ENCODE data around the gene TSC1.
"Not testable (repeated sequence)": the region's sequence is repeated elsewhere in the genome, so short reads cannot be mapped to it uniquely, and the experiment has no call there.

TSC1 gene

DNA sequence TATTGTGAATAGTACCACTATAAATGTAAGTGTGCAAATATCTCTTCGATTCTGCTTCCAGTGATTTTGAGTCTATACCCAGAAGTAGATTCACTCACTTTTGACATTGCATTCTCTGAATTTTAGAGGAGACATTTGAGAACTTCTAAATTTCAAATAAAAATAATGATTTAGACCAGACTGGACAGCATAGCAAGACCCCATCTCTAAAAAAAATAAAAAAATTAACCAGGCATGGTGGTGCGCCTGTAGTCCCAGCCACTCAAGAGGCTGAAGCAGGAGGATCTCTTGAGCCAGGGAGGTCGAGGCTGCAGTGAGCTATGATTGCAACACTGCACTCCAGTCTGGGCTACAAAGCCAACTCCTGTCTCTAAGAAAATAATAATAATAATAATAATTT lies 32.2 kb upstream of the TSC1 start:
- ATAC-seq (no peak), DNase-seq (no peak)

DNA sequence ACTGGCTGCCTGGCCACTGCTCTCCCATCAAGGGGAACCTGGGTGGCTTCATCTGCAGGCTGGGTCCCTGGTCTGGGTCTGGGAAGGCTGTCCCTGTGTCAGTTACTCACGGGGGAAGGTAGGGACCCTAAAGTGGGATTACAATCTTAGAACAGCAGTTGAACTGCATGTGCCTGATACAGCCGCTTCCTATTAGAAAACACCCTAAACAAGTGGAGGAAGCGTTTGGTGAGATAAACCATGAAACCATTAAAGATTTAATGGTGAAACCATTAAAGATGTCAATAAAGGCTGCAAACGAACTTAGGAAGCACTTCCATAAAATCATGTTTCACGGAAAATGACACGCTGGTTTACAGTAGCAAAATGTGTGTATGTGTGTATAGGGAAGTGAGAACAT lies 31.5 kb upstream of the TSC1 start:
- no peak for DNase-seq
- no peak for ATAC-seq

DNA sequence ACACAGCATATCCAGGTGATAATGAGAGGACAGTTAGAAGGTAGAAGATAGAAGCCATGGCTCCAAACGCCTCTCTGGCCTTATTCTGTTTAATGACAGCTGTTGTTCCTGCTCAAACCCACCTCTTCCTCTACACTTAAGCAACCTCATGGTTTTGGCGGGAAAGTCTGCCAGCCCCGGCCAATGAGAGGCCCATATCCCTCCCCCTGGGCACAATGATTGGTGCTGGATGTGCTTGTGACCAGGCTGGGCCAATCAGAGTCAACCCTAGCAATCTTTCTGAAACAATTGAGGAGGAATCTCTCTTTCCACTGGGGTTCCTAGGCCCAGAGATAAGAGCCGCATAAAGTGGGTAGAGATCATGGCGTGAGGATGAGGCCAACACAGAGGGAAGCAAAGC lies 29.3 kb upstream of the TSC1 start:
- ATAC-seq: no peak
- DNase-seq: no peak

DNA sequence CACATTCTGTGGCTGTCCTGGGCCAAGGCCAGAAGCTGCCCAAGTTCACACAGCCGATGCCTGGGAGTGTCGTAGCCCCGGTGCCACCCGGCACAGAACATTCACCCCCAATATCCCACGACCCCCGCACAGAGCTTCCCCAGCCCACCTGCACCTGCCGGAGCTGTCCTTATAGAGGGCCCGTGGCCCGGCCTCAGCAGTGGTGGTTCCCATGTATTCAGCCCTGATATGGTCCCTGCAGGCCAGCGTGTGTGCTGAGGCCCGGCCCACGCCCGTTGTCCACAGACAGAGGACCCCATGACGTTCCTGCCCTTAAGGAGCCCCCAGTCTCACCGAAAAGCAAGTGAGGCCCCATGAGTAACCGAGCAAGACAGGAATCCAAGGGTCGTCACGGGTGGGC lies 28.8 kb upstream of the TSC1 start:
- no peak for DNase-seq
- ATAC-seq: no peak

DNA sequence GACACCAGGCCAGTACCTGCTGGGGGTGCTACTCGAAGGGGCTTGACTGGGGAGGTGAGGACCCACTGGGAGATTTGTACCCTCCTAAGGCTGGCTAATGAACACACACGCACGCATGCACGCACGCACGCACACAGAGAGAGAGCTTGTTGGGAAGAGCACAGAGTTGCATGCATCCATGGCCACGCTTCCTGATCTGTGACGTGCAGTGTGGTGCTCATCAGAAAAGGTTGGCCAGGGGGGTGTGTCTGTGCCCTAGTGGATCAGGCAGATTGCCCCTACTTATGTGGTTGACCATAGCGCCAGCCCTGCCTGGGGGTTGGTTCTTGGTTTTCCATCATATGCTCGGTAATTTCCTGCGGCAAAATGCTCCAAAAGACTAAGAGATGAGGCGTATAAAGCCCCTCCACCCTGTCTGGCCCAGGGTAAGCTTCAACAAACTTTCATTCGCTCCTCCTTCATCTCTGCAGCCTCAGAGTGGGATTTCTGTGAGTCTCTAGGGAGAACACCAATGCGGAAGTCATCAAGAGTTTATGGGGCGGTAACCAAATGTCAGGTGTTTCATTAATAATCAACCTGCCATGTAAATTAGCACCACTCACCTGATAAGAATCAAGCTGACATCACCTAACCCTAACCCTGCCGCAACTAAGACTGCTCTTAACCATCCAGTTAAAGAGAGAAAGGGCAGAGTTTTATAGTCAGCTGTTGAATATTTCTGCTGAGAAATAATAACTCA lies 26.1 kb upstream of the TSC1 start:
- DNase-seq (no peak), ATAC-seq (no peak)

DNA sequence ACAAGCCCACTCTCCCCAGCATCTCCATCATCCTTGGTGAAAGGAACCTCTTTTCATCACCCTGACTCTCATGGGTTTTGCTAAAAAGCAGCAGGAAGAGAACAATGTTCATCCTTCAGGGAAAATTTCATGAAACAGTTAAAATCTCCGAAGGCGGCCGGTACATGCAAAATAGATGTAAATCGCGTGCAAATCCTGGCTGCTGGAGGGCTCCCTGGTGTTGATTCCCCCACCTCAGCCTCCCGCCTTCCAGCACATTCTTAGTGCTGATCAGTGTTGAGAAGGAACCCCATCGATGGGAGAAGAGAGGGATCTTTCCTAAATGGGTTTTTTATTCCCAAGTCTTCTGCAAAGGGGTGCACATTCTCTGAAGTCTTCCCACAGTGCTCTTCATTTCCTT lies 25.4 kb upstream of the TSC1 start:
- no peak for DNase-seq
- no peak for ATAC-seq

DNA sequence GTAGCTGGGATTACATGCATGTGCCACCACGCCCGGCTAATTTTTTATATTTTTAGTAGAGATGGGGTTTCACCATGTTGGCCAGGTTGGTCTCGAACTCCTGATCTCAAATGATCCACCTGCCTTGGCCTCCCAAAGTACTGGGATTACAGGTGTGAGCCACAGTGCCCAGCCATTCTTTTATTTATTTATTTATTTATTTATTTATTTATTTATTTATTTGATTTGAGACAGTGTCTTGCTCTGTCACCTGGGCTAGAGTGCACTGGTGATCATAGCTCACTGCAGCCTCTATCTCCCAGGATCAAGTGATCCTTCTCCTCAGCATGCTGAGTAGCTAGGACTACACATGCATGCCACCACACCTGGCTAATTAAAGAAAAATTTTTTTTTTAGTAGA lies 23.5 kb upstream of the TSC1 start:
- ATAC-seq, DNase-seq: not testable (repeated sequence)

DNA sequence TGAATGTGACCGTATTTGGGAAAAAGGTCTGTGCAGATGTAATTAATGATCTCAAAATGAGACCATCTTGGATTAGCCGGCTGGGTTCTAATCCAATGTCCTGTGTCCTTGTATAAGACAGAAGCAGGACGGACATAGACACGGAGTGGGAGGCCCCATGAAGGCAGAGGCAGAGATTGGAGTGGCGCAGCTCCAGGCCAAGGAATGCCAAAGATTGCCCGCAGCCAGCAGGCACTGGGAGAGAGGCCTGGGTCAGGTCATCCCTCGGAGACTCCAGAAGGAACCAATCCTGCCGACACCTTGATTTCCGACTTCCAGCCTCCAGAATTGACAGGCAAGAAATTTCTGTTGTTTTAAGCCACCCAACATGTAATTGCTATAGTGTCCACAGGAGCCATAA lies 21.1 kb upstream of the TSC1 start:
- DNase-seq (no peak), ATAC-seq (no peak)

DNA sequence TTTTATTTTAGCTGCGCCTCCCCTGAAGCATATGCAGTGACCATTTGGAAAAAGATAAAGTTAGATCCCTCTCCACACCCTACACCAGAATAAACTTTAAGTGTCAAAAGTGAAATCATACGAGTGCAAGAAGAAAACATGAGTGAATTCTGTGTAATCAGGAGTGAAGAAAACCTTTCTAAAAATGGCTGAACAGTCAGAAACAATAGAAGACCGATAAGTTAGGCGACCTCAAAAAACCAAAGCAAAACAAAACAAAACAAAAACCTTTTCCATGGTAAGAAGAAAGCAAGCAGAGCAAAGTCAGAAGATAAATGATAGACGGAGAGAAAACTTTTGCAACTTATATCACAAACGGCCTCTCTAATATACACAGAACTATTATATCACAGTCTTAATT lies 16.6 kb upstream of the TSC1 start:
- ATAC-seq: no peak
- no peak for DNase-seq

DNA sequence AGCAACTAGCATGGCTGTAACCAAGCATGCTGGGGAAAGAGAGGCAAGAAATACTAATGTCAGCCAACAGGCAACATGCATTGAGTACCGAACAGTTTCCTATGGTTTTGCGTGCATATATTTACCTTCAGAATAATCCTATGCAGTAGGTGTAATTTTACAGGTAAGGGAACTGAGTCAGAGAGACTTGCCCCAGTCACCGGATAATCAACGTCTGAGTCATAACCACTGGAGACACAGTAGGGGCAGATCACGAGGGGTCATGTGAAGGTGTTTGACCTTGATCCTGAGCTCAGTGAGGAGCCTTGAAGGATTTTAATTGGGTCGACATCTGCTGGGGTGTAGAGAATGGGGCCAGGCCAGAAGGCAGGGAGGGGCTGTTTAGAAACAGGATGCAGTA lies 13.4 kb upstream of the TSC1 start:
- ATAC-seq: no peak
- DNase-seq: no peak

DNA sequence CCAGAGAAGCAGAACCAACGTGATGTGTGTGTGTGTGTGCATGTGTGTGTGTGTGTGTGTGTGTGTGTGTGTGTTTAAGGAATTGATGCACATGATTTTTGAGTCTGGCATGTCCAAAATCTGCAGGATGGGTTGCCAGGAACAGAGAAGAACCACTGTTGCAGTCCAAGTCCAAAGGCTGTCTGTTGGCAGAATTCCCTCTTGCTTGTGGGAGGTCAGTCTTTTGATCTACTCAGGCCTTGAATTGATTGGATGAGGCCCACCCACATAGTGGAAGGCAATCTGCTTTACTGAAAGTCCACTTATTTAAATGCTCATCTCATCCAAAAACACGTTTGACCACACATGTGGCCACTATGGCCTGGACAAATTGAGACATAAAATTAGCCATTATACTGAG lies 11.4 kb upstream of the TSC1 start:
- ATAC-seq (no peak), DNase-seq (no peak)

DNA sequence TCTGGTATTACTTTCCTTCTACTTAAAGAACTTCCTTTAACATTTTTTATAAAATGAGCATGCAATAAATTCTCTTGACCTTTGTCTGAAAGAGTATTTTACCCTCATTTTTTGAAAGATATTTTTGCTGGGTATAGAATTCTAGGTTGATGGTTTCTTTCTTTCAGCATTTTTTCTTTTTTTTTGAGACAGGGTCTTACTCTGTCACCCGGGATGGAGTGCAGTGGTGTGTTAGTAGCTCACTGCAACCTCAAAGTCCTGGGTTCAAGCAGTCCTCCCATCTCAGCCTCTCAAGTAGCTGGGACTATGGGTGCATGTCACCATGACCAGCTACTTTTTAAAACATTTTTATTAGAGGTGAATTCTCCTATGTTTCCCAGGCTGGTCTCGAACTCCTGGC lies 10.7 kb upstream of the TSC1 start:
- ATAC-seq (no peak), DNase-seq (no peak)

DNA sequence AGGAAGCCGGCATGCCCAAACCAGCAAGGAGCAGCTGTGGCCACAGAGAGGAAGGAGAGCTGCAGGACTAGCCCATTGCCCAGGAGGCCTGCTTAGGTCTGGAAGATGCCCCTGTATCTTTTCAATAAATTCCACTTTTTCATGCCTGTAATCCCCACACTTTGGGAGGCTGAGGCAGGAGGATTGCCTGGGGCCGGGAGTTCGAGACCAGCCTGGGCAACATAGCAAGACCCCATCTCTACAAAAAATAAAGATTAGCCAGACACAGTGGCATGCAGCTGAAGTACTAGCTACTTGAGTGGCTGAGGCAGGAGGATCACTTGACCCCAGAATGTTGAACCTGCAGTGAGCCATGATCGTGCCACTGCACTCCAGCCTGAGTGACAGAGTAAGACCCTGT lies 5.3 kb upstream of the TSC1 start:
- DNase-seq: no peak
- ATAC-seq: no peak

DNA sequence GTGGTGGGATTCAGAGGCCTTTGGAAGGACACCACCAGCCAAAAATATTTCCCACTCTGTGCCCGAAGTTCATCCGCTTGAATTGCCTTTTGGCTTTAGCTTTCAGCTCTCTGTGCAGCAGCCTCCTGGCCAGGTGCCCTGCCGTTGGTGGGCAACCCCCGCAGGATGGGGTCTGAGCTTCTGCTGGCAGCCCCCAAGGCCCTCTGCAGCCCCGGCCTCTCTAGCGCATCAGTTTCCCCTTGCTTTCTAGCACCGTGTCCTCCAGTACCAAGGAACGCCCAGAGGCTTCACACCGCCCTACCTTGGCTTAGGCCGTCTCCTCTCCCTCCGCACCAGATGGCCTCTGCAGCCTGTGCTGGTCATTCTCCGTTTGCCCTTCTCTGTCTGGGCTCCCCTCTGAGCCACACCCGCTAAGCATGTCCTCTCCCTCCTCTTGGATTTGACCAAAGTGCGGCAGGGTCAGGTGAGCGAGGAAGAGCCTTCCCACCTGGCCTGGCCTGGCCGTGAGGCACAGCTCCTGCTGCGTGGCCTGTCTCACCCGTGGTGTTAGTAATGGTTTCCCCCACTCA lies 4.2 kb upstream of the TSC1 start:
- ATAC-seq (no peak), DNase-seq (no peak)

DNA sequence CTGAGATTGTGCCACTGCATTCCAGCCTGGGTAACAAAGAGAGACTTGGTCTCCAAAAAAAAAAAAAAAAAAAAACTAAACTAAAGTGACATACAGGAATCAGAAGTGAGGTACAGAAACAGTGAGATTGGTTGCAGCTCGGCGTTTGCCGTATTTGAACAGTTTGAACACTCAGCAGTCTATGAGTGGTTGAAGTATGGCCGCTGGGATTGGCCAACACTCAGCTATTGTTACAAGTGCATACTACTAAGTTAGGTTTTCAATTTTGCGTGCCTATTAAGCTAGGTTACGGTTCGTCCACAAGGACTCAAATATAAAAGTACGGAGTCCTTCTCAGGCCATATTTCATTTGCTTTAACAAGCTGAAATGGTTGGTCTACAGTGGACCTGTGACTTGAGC lies 3.3 kb upstream of the TSC1 start:
- DNase-seq: no peak
- no peak for ATAC-seq

DNA sequence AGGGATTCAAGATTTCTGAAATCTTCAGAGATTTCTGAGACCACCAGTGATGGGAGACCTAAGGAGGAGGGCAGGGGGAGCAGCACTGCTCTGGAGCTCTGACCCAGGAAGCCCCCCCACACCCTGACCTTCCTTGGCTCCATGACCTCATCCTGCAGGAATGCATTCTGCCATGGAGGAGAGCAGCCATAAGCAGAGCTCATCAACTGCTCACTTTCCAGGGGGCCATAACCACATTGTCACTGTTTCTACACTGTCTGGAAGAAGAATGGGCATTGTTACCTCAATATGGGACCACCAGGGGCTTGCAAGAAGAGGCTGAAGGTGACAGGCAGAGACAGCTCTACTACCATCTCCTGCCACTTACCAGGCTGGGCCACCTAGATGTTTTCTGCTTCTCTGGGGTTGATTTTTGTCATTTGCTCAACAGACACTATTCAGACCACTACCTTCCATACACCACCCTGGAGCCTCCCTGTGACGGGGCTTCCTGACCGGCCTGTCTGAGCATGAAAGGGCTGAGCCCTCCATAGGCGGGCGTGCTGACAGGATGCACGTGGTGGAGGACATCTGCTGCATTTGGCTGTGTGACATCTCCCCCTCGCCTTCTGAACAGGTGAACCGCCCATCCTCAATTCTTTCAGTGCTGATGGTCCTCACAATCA lies 2.3 kb upstream of the TSC1 start:
- no peak for ATAC-seq
- no peak for DNase-seq

DNA sequence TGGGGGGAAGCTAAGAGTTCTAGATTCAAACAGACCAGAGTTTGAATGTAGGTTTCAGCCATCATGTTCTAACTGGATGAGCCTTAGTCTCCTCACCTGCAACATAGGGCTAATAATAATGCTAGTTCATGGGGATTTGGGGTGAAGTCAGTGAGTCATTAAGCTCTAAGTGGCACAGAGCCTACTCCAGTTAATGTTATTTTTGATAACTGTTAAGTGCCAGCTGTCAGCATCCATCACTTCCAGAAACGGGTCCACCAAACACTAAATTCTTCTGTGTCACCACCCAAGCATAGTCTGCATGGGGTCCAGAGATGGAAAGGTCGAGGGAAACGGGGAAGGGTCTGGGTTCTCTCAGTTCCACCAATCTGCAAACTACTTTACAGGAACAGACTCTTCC lies 1.8 kb upstream of the TSC1 start:
- DNase-seq (no peak), ATAC-seq (no peak)

DNA sequence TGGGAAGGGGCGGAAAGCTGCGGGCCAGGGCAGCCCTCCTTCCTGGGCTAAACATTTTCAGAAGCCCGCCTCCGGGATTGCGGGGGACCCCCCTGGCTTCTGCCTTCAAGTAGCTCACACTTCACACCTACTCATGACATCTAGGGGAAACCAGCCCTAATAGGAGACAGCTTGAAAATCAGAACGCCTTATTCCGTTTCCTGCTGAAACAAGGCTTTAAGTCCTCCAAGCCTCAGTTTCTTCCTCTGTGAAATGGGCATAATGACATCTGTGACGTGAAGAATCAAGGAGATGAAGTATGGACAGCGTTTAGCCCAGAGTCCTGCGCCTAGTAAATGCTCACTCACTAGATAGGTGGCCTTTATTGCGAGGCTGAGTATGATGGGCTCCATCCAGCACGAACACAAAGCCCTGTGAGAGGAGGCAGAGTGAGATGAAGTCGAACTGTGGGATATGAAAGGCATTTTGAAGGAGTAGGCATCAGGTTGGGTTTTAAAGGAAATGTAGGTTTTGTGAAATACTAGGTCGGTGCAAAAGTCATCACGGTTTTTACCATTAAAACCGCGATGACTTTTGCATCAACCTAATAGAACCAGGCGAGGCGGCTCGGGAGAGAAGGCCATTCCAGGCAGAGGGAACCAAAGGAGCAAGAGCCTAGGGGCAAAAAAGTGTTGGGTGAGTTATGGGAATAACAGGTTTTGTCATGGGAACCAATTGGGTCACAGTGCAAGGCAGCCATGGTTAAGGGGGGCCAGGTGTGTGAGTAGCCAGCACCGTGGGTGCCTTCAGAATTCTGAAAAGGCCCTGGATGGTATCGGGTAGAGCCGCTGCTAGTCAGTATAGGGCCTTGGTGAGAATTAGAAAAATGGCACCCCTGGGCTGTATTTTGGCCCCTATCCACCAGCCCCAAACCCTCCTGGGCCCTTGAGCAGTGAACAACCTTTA lies 1.0 kb upstream of the TSC1 start:
- ATAC-seq (no peak), DNase-seq (no peak)

DNA sequence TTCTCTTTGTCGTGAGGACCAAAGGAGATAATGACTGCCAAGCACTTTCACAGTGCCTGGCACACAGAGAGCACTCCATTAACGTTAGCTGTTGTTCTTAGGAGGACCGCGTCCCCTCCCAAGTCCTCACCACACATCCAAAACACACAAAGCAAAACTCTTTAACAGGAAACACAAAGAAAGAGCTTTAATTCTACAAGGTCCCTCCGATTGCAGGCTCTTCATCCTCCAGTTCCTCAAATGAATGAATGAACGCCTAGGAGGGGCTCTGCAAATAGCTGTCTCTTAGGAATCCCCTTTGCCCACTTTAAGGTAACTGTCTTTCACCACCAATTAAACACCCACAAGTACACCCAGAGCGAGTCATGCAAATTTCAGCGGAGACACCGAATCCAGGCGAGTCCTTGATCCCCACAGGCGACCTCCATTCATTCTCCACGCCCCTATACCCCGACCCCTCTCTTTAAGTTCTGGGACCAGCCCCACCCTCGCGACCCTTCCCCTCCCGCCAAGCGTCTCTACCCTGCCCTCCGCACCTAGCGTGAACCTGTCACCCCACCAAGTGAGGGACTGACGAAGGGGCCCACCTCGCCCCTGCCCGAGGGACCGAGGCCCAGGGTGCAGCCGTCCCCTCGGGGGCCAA lies 644 bp downstream of the TSC1 start:
- DNase-seq (no peak), ATAC-seq (no peak)

DNA sequence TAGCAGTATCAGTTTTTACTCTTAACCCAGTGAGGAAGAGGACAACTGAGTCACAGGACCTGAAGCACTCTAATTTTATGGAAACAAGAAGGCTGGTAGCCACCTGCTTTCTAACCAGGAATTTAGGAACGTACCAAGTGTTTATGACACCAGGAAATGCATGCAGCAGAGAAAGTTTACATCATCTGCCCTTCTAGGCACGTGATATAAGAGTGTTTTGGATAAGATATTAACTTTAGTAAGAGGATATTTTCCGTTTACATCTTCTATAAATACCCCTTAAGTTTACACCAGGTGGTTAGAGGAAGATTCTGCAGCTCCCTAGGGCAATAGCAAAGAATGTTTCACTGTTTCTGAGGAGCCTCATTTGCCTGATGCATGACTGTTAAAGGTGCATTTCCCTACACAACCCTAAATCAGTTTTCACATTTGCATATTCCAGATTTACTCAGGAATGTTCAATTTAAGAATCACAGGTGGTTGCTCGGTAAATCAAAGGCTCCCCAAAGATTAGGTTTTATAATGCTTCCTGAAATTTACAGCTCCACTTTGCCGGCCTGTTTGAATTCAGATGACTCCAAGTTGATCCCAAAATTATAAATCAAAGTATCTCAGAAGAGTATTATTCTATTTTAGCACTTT lies 1.8 kb downstream of the TSC1 start:
- ATAC-seq (no peak), DNase-seq (no peak)

DNA sequence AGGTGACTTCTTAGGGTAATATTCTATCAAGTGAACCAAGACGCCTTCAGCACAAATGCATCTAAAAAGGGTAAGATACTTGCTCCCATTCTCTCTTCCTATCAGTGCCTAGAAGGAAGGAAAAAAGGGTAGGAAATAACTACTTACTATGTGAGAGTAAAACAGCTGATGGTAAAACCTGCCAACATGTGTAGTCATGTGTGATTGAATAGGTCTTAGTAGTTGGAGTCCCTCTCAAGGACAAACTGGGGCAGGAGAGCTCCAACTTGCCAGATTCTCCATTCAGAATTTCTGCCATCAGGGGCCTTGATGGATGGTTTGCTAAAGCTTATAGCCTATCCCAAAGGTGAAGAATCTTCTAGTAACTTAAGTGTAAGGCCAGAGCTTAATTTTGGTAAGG lies 5.2 kb downstream of the TSC1 start:
- ATAC-seq (no peak), DNase-seq (no peak)

DNA sequence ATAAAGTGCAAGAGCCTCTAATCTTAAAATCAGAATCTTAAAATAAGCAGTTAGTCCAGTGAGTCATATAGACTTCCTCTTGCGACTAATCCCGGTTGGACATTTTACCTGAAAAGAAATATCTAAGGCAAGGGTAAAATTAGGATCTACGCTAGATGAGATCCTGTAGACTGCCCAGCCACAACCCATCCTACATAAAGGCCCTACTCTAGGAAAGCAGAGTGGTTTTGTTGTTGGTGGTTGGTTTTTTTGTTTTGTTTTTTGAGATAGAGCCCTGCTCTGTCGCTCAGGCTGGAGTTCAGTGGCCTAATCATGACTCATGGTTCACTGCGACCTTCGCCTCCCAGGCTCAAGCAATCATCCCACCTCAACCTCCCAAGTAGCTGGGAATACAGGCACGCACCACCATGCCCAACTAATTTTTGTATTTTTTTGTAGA lies 6.9 kb downstream of the TSC1 start:
- no peak for ATAC-seq
- DNase-seq: no peak
